ENCODE data around the gene MTMR12. TPM values are rescaled to one million over a fixed set of nuclear protein-coding genes. Genes with fewer than 3 reads are reported as not detected.

Gene MTMR12
- total and polyA plus RNA-seq, 2 experiments from 2014 or later: 18.3 to 51.6 TPM

DNA sequence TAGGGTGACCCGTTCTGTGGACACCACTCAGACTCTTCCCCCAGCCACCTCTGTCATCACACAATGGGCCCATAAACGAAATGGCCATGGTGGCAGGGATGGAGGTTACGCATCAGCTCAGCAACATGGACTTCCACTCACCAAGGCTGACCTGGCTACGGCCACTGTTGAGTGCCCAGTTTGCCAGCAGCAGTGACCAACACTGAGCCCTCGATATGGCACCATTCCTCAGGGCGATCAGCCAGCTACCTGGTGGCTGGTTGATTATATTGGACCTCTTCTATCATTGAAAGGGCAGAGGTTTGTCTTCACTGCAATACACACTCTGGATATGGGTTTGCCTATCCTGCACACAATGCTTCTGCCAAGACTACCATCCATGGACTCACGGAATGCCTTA lies 21.1 kb downstream of the MTMR12 start:
- H3K27me3 Mint-ChIP-seq (ENCODE audit: insufficient read depth, low read depth, poor library complexity): peaks cover 4% of the 10 kb centered on the region
- no peaks in the 10 kb centered on the region for H3K9me2 ChIP-seq (ENCODE audit: insufficient read depth)
- no peak overlapping the region for H3K4me2 ChIP-seq
- DNase-seq (ENCODE audit: low spot score) (no peak), ATAC-seq (no peak)
- H3K4me3 ChIP-seq: no peak overlapping the region
- no peak for TF ChIP-seq ZNF331 (CRISPR knock-in tag; IDR thresholded peaks at IDR 0.05; ENCODE audit: low read depth)
- TF ChIP-seq CTCF (conservative IDR thresholded peaks at IDR 0.05; ENCODE audit: low read depth in 2 of 2): no peak
- no peak for TF ChIP-seq ZNF114 (CRISPR knock-in tag; IDR thresholded peaks at IDR 0.05)
- TF ChIP-seq EZH2phosphoT487 (IDR thresholded peaks at IDR 0.05; ENCODE audit: unreplicated experiment): no peak
- TF ChIP-seq STAT1 (IDR thresholded peaks at IDR 0.05; ENCODE audit: unreplicated experiment): no peak
- TF ChIP-seq ETS1 (IDR thresholded peaks at IDR 0.05): no peak
- TF ChIP-seq, protein P1, sequence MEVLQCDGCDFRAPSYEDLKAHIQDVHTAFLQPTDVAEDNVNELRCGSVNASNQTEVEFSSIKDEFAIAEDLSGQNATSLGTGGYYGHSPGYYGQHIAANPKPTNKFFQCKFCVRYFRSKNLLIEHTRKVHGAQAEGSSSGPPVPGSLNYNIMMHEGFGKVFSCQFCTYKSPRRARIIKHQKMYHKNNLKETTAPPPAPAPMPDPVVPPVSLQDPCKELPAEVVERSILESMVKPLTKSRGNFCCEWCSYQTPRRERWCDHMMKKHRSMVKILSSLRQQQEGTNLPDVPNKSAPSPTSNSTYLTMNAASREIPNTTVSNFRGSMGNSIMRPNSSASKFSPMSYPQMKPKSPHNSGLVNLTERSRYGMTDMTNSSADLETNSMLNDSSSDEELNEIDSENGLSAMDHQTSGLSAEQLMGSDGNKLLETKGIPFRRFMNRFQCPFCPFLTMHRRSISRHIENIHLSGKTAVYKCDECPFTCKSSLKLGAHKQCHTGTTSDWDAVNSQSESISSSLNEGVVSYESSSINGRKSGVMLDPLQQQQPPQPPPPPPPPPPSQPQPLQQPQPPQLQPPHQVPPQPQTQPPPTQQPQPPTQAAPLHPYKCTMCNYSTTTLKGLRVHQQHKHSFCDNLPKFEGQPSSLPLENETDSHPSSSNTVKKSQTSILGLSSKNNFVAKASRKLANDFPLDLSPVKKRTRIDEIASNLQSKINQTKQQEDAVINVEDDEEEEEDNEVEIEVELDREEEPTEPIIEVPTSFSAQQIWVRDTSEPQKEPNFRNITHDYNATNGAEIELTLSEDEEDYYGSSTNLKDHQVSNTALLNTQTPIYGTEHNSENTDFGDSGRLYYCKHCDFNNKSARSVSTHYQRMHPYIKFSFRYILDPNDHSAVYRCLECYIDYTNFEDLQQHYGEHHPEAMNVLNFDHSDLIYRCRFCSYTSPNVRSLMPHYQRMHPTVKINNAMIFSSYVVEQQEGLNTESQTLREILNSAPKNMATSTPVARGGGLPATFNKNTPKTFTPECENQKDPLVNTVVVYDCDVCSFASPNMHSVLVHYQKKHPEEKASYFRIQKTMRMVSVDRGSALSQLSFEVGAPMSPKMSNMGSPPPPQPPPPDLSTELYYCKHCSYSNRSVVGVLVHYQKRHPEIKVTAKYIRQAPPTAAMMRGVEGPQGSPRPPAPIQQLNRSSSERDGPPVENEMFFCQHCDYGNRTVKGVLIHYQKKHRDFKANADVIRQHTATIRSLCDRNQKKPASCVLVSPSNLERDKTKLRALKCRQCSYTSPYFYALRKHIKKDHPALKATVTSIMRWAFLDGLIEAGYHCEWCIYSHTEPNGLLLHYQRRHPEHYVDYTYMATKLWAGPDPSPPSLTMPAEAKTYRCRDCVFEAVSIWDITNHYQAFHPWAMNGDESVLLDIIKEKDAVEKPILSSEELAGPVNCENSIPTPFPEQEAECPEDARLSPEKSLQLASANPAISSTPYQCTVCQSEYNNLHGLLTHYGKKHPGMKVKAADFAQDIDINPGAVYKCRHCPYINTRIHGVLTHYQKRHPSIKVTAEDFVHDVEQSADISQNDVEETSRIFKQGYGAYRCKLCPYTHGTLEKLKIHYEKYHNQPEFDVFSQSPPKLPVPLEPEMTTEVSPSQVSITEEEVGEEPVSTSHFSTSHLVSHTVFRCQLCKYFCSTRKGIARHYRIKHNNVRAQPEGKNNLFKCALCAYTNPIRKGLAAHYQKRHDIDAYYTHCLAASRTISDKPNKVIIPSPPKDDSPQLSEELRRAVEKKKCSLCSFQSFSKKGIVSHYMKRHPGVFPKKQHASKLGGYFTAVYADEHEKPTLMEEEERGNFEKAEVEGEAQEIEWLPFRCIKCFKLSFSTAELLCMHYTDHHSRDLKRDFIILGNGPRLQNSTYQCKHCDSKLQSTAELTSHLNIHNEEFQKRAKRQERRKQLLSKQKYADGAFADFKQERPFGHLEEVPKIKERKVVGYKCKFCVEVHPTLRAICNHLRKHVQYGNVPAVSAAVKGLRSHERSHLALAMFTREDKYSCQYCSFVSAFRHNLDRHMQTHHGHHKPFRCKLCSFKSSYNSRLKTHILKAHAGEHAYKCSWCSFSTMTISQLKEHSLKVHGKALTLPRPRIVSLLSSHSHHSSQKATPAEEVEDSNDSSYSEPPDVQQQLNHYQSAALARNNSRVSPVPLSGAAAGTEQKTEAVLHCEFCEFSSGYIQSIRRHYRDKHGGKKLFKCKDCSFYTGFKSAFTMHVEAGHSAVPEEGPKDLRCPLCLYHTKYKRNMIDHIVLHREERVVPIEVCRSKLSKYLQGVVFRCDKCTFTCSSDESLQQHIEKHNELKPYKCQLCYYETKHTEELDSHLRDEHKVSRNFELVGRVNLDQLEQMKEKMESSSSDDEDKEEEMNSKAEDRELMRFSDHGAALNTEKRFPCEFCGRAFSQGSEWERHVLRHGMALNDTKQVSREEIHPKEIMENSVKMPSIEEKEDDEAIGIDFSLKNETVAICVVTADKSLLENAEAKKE (CRISPR knock-in tag; IDR thresholded peaks at IDR 0.05): no peak
- no peak for TF ChIP-seq POLR2AphosphoS5 (IDR thresholded peaks at IDR 0.05; ENCODE audit: low read depth)
- TF ChIP-seq EZH2 (IDR thresholded peaks at IDR 0.05; ENCODE audit: low read depth, unreplicated experiment): no peak
- H3K27ac Mint-ChIP-seq: no peak overlapping the region
- H3K36me3 Mint-ChIP-seq (ENCODE audit: low read depth): peaks cover 72% of the 10 kb centered on the region
- H3K27me3 ChIP-seq (ENCODE audit: insufficient read depth): no peaks in the 10 kb centered on the region
- peaks cover 20% of the 10 kb centered on the region for H3K36me3 ChIP-seq (ENCODE audit: insufficient read depth)
- peaks cover 7% of the 10 kb centered on the region; the same call in 1 of the 3 replicates for H3K9me3 Mint-ChIP-seq
- peaks cover 24% of the 10 kb centered on the region for H4K20me1 ChIP-seq (replicated peaks; ENCODE audit: insufficient read depth)
- H3K27ac ChIP-seq (ENCODE audit: low read depth): no peak overlapping the region
- peaks cover 28% of the 10 kb centered on the region for H3K4me1 ChIP-seq (ENCODE audit: insufficient read depth)
- H3F3A ChIP-seq (replicated peaks; ENCODE audit: low read depth): no peaks in the 10 kb centered on the region
- H3K4me1 Mint-ChIP-seq: peaks cover 23% of the 10 kb centered on the region
- peaks cover 98% of the 10 kb centered on the region for H3K79me2 ChIP-seq (replicated peaks; ENCODE audit: insufficient read depth)
- H3K4me3 Mint-ChIP-seq: no peak overlapping the region
- H2AFZ ChIP-seq: no peak overlapping the region

Measured in GM23338 (cell line).